Thymus (tissue), 11 donors: ENCODE data around the gene FBXO21. TPM values are rescaled to one million over a fixed set of nuclear protein-coding genes. Genes with fewer than 3 reads are reported as not detected.

Experiments
- DNase-seq, 9 donors: peaks; one replicate each; pipeline ENCODE4 v3.0.0-alpha.2; 2013; ENCODE audit warnings: low spot score in 9 of 9, low read depth in 6 of 9, missing footprints in 1 of 9
- H3K27ac ChIP-seq, 2 donors: one replicate each; pipeline ENCODE4 v1.5.1; 2013; ENCODE audit warnings: control low read depth in 1 of 2, low read depth in 1 of 2, low read length in 1 of 2, mild to moderate bottlenecking in 1 of 2, moderate library complexity in 1 of 2
- H3K27me3 ChIP-seq, 2 donors: one replicate each; pipeline ENCODE4 v1.5.1; 2013; ENCODE audit warnings: low read length in 1 of 2; ENCODE audit not compliant: control insufficient read depth in 2 of 2, insufficient read depth in 1 of 2
- H3K36me3 ChIP-seq, 2 donors: one replicate each; pipeline ENCODE4 v1.5.1; 2013; ENCODE audit warnings: low read length in 1 of 2, mild to moderate bottlenecking in 1 of 2, moderate library complexity in 1 of 2; ENCODE audit not compliant: control insufficient read depth in 2 of 2, insufficient read depth in 2 of 2
- H3K4me1 ChIP-seq, 2 donors: one replicate each; pipeline ENCODE4 v1.5.1; 2013; ENCODE audit warnings: low read length in 2 of 2; ENCODE audit not compliant: control insufficient read depth in 2 of 2, insufficient read depth in 2 of 2
- H3K4me3 ChIP-seq, 2 donors: one replicate each; pipeline ENCODE4 v1.5.1; 2013; ENCODE audit warnings: low read length in 2 of 2, control low read depth in 1 of 2, mild to moderate bottlenecking in 1 of 2
- H3K9me3 ChIP-seq, 2 donors: one replicate each; pipeline ENCODE4 v1.5.1; 2013; ENCODE audit warnings: low read length in 1 of 2, mild to moderate bottlenecking in 1 of 2; ENCODE audit not compliant: control insufficient read depth in 2 of 2, insufficient read depth in 1 of 2
- WGBS: extraction: QIAGEN DNeasy Blood & Tissue Kit; methylation state at CpG from one replicate; pipeline ENCODE4 v1.1.7; 2013; 5-methylcytosine and 5-hydroxymethylcytosine counted together
- polyA plus RNA-seq: library from polyadenylated mRNA; stranded (reverse); fragments of 200-250 nt; gene quantifications from one replicate; pipeline ENCODE4 v1.2.3, GENCODE V29; 2013
- total RNA-seq: library from RNA; stranded (reverse); fragments of 120-200 nt; gene quantifications from one replicate; pipeline ENCODE4 v1.2.4, GENCODE V29; 2013
- donor health status: healthy.

Gene FBXO21
- total and polyA plus RNA-seq, 2 donors, result 15.1 to 16.0 TPM

GRCh38 chr12:117142094-117142493 lies 48.2 kb downstream of the FBXO21 start:
- 98% methylated on average over 12 of the region's 12 CpGs for WGBS
- no peak for DNase-seq
- Histone ChIP-seq H3K27me3 (no peaks in the 10 kb centered on the region), H3K4me1 (no peaks in the 10 kb centered on the region), H3K4me3 (no peak overlapping the region), H3K9me3 (no peaks in the 10 kb centered on the region), H3K36me3 (peaks cover 24 to 25% of the 10 kb centered on the region in 2 donors), H3K27ac (no peak overlapping the region)

- Histone ChIP-seq H3K36me3 (peaks cover 21 to 23% of the 10 kb centered on the region in 2 donors), H3K4me3 (no peak overlapping the region), H3K4me1 (no peaks in the 10 kb centered on the region), H3K27ac (no peak overlapping the region), H3K9me3 (no peaks in the 10 kb centered on the region), H3K27me3 (no peaks in the 10 kb centered on the region)
- WGBS, result 94% methylated on average over 29 of the region's 29 CpGs
- DNase-seq, result no peak
These were observed 49.0 kb downstream of the FBXO21 start for GRCh38 chr12:117141097-117141898.

DNA sequence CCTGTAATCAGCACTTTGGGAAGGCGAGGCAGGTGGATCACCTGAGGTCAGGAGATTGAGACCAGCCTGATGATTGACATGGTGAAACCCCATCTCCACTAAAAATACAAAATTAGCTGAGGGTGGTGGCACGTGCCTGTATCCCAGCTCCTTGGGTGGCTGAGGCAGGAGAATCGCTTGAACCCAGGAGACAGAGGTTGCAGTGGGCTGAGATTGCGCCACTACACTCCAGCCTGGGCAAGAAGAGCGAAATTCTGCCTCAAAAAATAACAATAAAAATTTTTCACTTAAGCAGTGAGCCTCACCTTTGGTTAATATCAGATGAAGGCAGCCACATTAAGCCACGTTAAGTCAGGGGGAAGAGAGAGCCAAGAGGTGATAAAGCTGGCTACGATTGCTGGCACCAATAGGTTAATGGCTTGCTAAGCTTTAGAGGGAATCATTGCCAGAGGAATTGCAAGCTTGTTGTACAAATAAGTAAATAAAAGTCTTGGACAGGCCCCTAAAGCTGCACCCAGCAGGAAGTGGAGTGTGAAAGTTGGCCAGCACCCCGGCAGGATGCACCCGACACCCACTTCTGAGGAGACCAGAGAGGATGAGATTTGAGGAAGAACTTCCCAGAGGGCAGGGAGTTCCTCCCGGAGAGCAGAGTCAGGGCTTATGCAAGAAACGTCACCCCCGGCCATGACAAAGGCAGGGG lies 49.7 kb downstream of the FBXO21 start:
- H3K27me3 ChIP-seq, result no peaks in the 10 kb centered on the region
- no peak for DNase-seq
- 88% methylated on average over 12 of the region's 12 CpGs for WGBS
- H3K4me3 ChIP-seq, result no peak overlapping the region
- peaks cover 14 to 15% of the 10 kb centered on the region in 2 donors for H3K36me3 ChIP-seq
- H3K4me1 ChIP-seq, result no peaks in the 10 kb centered on the region
- no peaks in the 10 kb centered on the region for H3K9me3 ChIP-seq
- H3K27ac ChIP-seq, result no peak overlapping the region

GRCh38 chr12:117139025-117139717 lies 51.1 kb downstream of the FBXO21 start:
- WGBS, result 96% methylated on average over 5 of the region's 5 CpGs
- Histone ChIP-seq H3K36me3 (peaks cover 3 to 7% of the 10 kb centered on the region in 2 donors), H3K4me1 (peaks cover 6 to 8% of the 10 kb centered on the region in 2 donors), H3K4me3 (no peak overlapping the region), H3K27me3 (no peaks in the 10 kb centered on the region), H3K9me3 (no peaks in the 10 kb centered on the region), H3K27ac (no peak overlapping the region)
- DNase-seq, result no peak

DNA sequence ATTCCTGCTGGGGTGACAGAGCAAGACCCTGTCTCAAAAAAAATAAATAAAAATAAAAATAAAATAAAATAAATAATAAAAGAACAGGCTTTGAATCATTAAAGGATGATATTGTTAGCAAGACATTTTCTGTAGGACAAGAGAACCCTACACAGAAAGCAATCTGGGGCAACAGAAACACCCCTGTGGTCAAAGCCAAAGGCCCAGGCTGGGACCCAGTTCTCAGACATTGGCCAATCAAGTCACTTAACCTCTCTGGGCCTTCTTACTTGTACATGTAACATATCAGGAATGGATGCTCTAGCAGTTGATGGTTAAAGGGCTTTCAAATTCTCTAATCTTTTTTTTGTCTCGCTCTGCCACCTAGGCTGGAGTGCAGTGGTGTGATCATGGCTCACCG lies 55.5 kb downstream of the FBXO21 start:
- 98% methylated on average over 2 of the region's 2 CpGs for WGBS
- no peak for DNase-seq
- Histone ChIP-seq H3K4me3 (no peak overlapping the region), H3K27ac (no peak overlapping the region), H3K9me3 (no peaks in the 10 kb centered on the region), H3K36me3 (no peaks in the 10 kb centered on the region), H3K4me1 (peaks cover 12 to 20% of the 10 kb centered on the region in 2 donors), H3K27me3 (no peaks in the 10 kb centered on the region)

- WGBS, result 4% methylated on average over 10 of the region's 10 CpGs
- peaks cover 12 to 20% of the 10 kb centered on the region in 2 donors for H3K4me1 ChIP-seq
- no peaks in the 10 kb centered on the region for H3K27me3 ChIP-seq
- no peaks in the 10 kb centered on the region for H3K36me3 ChIP-seq
- DNase-seq, result peak in 7 of 9 donors; percentile 27 to 86 (median 63)
- no peaks in the 10 kb centered on the region for H3K9me3 ChIP-seq
- peak overlapping the region in 1 of 2 donors; percentile 55 for H3K27ac ChIP-seq
- H3K4me3 ChIP-seq, result no peak overlapping the region
These were observed 56.2 kb downstream of the FBXO21 start for GRCh38 chr12:117134059-117134458.

DNA sequence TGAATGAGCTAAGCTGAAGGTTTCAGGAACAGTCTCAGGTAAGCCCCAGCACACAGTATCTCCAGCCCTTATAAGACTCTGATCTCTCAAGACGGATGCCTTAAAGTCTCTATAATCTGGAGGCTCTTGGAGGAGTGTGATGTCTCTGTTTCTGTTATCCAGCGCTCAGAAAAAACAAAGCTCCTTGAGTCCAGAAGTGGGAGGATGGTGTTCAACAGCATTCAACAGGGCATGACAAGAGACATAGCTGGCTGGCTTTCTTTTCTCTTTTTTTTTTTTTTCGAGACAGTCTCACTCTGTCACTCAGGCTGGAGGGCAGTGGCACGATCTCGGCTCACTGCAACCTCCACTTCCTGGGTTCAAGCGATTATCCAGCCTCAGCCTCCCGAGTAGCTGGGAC lies 59.5 kb downstream of the FBXO21 start:
- H3K4me1 ChIP-seq, result peaks cover 12 to 20% of the 10 kb centered on the region in 2 donors
- H3K9me3 ChIP-seq, result no peaks in the 10 kb centered on the region
- H3K4me3 ChIP-seq, result no peak overlapping the region
- no peaks in the 10 kb centered on the region for H3K27me3 ChIP-seq
- DNase-seq, result no peak
- WGBS, result 90% methylated on average over 7 of the region's 7 CpGs
- H3K36me3 ChIP-seq, result no peaks in the 10 kb centered on the region
- no peak overlapping the region for H3K27ac ChIP-seq

- Histone ChIP-seq H3K36me3 (no peaks in the 10 kb centered on the region), H3K4me1 (peaks cover 8 to 25% of the 10 kb centered on the region in 2 donors), H3K27me3 (no peaks in the 10 kb centered on the region), H3K4me3 (no peak overlapping the region), H3K27ac (no peak overlapping the region), H3K9me3 (no peaks in the 10 kb centered on the region)
- WGBS, result 97% methylated on average over 5 of the region's 5 CpGs
- DNase-seq, result no peak
These were observed 60.9 kb downstream of the FBXO21 start for GRCh38 chr12:117129391-117129790.
